Mesenchymal stem cell (in vitro differentiated cells and primary cell): ENCODE results near the gene TERT.

ENCODE experiments used
- DNase-seq: peaks from one replicate; pipeline ENCODE4 v3.0.0-alpha.2; 2013
- H2AFZ ChIP-seq: one replicate; pipeline ENCODE4 v1.6.1; 2013; ENCODE audit warnings: low read depth, mild to moderate bottlenecking, control low read depth, inconsistent platforms, low read length, moderate library complexity
- H2AK5ac ChIP-seq: 2 replicates; pipeline ENCODE4 v1.6.1; 2013; ENCODE audit warnings: low read length, moderate library complexity, mild to moderate bottlenecking, inconsistent platforms; ENCODE audit not compliant: severe bottlenecking
- H2BK120ac ChIP-seq: one replicate; pipeline ENCODE4 v1.6.1; 2013; ENCODE audit warnings: low read depth, mild to moderate bottlenecking, inconsistent platforms, low read length, moderate library complexity
- H2BK12ac ChIP-seq, 2 experiments: one replicate each; pipeline ENCODE4 v1.6.1; 2013; ENCODE audit warnings: inconsistent platforms in 2 of 2, low read length in 2 of 2, mild to moderate bottlenecking in 2 of 2, moderate library complexity in 2 of 2, control low read depth in 1 of 2
- H2BK15ac ChIP-seq: one replicate; pipeline ENCODE4 v1.6.1; 2013; ENCODE audit warnings: mild to moderate bottlenecking, low read depth, inconsistent platforms; ENCODE audit not compliant: poor library complexity, severe bottlenecking
- H2BK5ac ChIP-seq: 2 replicates; pipeline ENCODE4 v1.6.1; 2013; ENCODE audit warnings: low read depth, mild to moderate bottlenecking, low read length, control low read depth, inconsistent platforms; ENCODE audit not compliant: poor library complexity, severe bottlenecking
- H3K14ac ChIP-seq, 2 experiments: one replicate each; pipeline ENCODE4 v1.6.1; 2013; ENCODE audit warnings: inconsistent platforms in 2 of 2, low read length in 2 of 2, control low read depth in 1 of 2, mild to moderate bottlenecking in 1 of 2, moderate library complexity in 1 of 2
- H3K18ac ChIP-seq, 2 experiments: one replicate each; pipeline ENCODE4 v1.6.1; 2013; ENCODE audit warnings: inconsistent platforms in 2 of 2, low read length in 2 of 2, control low read depth in 1 of 2, low read depth in 1 of 2, mild to moderate bottlenecking in 1 of 2
- H3K23ac ChIP-seq, 2 experiments: one replicate each; pipeline ENCODE4 v1.6.1; 2013; ENCODE audit warnings: inconsistent platforms in 2 of 2, low read length in 2 of 2, mild to moderate bottlenecking in 2 of 2, moderate library complexity in 2 of 2, control low read depth in 1 of 2
- H3K27ac ChIP-seq: 2 replicates; pipeline ENCODE4 v1.5.1; 2013; ENCODE audit warnings: mild to moderate bottlenecking, moderate library complexity, low read length, control low read depth, inconsistent platforms; ENCODE audit not compliant: poor library complexity, severe bottlenecking
- H3K27me3 ChIP-seq, 2 experiments: 2 replicates each; pipeline versions ENCODE4 v1.6.1 to v1.7.0; 2013; ENCODE audit warnings: low read length in 2 of 2, mild to moderate bottlenecking in 2 of 2, moderate library complexity in 2 of 2, control low read depth in 1 of 2, inconsistent platforms in 1 of 2; ENCODE audit not compliant: control insufficient read depth in 1 of 2, insufficient read depth in 1 of 2
- H3K36me3 ChIP-seq, 2 experiments: 2 replicates each; pipeline versions ENCODE4 v1.6.1 to v1.7.0; 2013; ENCODE audit warnings: low read length in 2 of 2, control low read depth in 1 of 2, inconsistent platforms in 1 of 2, low read depth in 1 of 2, mild to moderate bottlenecking in 1 of 2; ENCODE audit not compliant: insufficient read depth in 2 of 2, control insufficient read depth in 1 of 2
- H3K4ac ChIP-seq, 2 experiments: one replicate each; pipeline ENCODE4 v1.6.1; 2013; ENCODE audit warnings: inconsistent platforms in 2 of 2, low read length in 2 of 2, mild to moderate bottlenecking in 2 of 2, moderate library complexity in 2 of 2, control low read depth in 1 of 2, low read depth in 1 of 2
- H3K4me1 ChIP-seq: 2 replicates; pipeline ENCODE4 v1.6.1; 2013; ENCODE audit warnings: low read depth, low read length, control low read depth; ENCODE audit not compliant: control insufficient read depth, insufficient read depth
- H3K4me2 ChIP-seq: 2 replicates; pipeline ENCODE4 v1.6.1; 2013; ENCODE audit warnings: low read length, mild to moderate bottlenecking, inconsistent platforms; ENCODE audit not compliant: poor library complexity, severe bottlenecking
- H3K4me3 ChIP-seq, 2 experiments: 2 replicates each; pipeline versions ENCODE4 v1.5.1 to v1.7.0; 2013; ENCODE audit warnings: low read length in 2 of 2, mild to moderate bottlenecking in 2 of 2, control low read depth in 1 of 2, low read depth in 1 of 2; ENCODE audit not compliant: insufficient read depth in 1 of 2
- H3K79me1 ChIP-seq: replicated peaks from 2 replicates; pipeline ENCODE4 v1.6.1; 2013; ENCODE audit warnings: mild to moderate bottlenecking, control low read depth, low read length, inconsistent platforms; ENCODE audit not compliant: poor library complexity, severe bottlenecking
- H3K9ac ChIP-seq: 2 replicates; pipeline ENCODE4 v1.7.0; 2013; ENCODE audit warnings: mild to moderate bottlenecking, low read length, moderate library complexity
- H3K9me3 ChIP-seq: 2 replicates; pipeline ENCODE4 v1.7.0; 2013; ENCODE audit warnings: mild to moderate bottlenecking, low read length; ENCODE audit not compliant: control insufficient read depth
- H4K8ac ChIP-seq: one replicate; pipeline ENCODE4 v1.6.1; 2013; ENCODE audit warnings: inconsistent platforms, mild to moderate bottlenecking, low read length, moderate library complexity
- H4K91ac ChIP-seq: one replicate; pipeline ENCODE4 v1.6.1; 2013; ENCODE audit warnings: mild to moderate bottlenecking, low read length, inconsistent platforms
- WGBS: methylation state at CpG from one replicate; pipeline ENCODE4 v1.1.7; 2013; ENCODE audit warnings: mixed read lengths; 5-methylcytosine and 5-hydroxymethylcytosine counted together

The TERT gene

DNA sequence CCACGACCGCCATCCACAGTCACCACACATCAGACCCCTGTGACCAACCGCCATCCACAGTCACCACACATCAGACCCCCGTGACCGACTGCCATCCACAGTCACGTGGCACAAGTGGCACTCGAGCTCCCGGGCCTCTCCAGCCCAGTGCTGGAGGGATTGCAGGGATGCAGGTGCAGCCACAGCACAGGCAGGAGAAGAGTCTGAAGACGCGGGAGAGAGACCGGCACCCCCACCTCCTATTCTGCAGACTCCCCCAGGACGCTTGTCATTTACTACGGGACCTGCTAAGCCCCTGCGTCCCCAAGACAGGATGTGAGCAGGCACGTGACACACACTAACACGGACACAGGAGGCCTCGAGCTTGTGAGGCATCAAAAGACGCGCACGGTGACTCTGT lies 21.1 kb downstream of the TERT start:
- no peaks in the 10 kb centered on the region for H3K79me1 ChIP-seq
- no peak overlapping the region for H2BK15ac ChIP-seq
- H3K4me3 ChIP-seq = no peak overlapping the region
- DNase-seq = no peak
- H3K18ac ChIP-seq = no peak overlapping the region
- no peak overlapping the region for H2BK120ac ChIP-seq
- no peaks in the 10 kb centered on the region for H3K36me3 ChIP-seq
- H3K4ac ChIP-seq = no peak overlapping the region
- no peak overlapping the region for H3K4me2 ChIP-seq
- H2BK5ac ChIP-seq = no peak overlapping the region
- peaks cover 4% of the 10 kb centered on the region for H3K9me3 ChIP-seq
- H3K23ac ChIP-seq = no peak overlapping the region
- H3K9ac ChIP-seq = no peak overlapping the region
- no peak overlapping the region for H3K27ac ChIP-seq
- no peak overlapping the region for H4K91ac ChIP-seq
- H2BK12ac ChIP-seq = no peak overlapping the region
- no peak overlapping the region for H2AFZ ChIP-seq
- no peaks in the 10 kb centered on the region for H3K27me3 ChIP-seq
- H2AK5ac ChIP-seq = no peak overlapping the region
- no peak overlapping the region for H4K8ac ChIP-seq
- H3K4me1 ChIP-seq = no peaks in the 10 kb centered on the region
- WGBS = 91% methylated on average over 17 of the region's 20 CpGs
- H3K14ac ChIP-seq = no peak overlapping the region

DNA sequence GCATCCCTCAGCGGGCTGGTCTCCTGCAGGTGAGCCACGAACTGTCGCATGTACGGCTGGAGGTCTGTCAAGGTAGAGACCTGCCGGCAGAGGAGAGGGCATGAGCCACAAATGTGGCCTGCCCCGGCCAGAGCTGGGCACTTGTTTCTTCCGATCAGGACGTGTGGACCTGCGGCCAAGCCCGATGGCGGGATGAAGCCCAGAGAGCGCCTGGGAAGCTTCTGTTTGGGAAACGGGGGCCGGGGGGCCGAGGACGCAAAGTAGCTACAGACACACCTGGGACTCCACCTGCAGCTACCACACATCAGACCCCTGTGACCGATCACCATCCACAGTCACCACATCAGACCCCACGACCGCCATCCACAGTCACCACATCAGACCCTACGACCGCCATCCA lies 22.7 kb downstream of the TERT start:
- Histone ChIP-seq H3K18ac (no peak overlapping the region), H3K36me3 (no peaks in the 10 kb centered on the region), H2BK12ac (no peak overlapping the region), H3K14ac (no peak overlapping the region), H2AK5ac (no peak overlapping the region), H2BK5ac (no peak overlapping the region), H3K4me3 (no peak overlapping the region), H3K23ac (no peak overlapping the region), H2BK120ac (no peak overlapping the region), H3K27me3 (peaks cover 0 to 2% of the 10 kb centered on the region in 2 experiments), H3K27ac (no peak overlapping the region), H4K8ac (no peak overlapping the region), H3K4me2 (no peak overlapping the region), H3K4ac (no peak overlapping the region), H3K9me3 (no peaks in the 10 kb centered on the region), H2BK15ac (no peak overlapping the region), H2AFZ (no peak overlapping the region), H3K4me1 (no peaks in the 10 kb centered on the region), H3K79me1 (no peaks in the 10 kb centered on the region), H3K9ac (no peak overlapping the region), H4K91ac (no peak overlapping the region)
- DNase-seq = no peak
- WGBS = 95% methylated on average over 10 of the region's 21 CpGs

DNA sequence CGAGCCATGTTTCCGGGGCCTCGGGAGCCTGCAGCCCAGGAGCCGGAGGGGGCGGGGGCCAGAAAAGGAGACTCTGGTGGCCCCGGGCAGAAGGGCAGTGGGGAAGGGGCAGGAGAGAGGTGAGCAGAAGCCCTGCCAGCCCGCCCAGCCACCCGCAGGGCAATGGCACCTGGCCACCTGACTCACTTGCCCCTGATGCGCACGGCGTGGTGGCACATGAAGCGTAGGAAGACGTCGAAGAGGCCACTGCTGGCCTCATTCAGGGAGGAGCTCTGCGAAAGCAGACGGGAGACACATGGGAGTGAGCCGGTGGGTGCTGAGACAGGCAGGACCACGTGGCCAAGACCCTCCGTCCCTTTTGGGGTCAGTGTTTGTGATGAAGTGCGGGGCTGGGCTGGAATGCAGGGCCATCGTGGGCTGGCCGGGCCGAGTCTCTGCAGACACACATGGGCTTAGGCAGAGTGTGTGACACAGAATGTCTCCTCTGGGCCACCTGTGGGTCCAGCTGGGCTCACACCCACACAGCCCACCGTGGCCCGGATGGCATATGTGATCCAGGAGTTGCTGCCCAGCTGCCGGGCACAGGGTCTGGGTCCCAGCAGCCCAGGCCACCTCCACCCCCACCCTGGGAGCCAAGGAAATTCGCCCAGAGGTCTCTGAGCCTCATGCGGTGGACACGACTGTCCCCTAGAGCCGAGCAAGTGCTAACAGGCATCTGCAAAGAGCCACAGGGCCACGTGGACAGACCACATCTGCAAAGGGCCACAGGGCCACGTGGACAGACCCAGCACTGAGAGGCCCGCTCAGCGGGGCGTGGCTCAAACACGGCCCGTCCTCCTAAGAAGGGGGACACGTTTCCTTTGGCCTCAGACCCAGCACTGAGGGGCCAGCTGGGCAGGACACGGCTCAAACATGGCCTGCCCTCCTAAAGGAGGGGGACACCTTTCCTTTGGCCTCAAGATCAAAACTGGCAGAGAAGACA lies 23.6 kb downstream of the TERT start:
- Histone ChIP-seq H4K8ac (no peak overlapping the region), H2AFZ (peak overlapping the region; percentile 42), H3K36me3 (no peaks in the 10 kb centered on the region), H3K18ac (no peak overlapping the region), H2BK5ac (no peak overlapping the region), H4K91ac (no peak overlapping the region), H3K14ac (peak overlapping the region in 1 of 2 experiments; percentile 48), H3K27me3 (peaks cover 0 to 2% of the 10 kb centered on the region in 2 experiments), H3K4ac (no peak overlapping the region), H2BK12ac (no peak overlapping the region), H3K23ac (no peak overlapping the region), H3K4me2 (no peak overlapping the region), H2BK15ac (no peak overlapping the region), H3K4me3 (peak overlapping the region in 1 of 2 experiments; percentile 24), H3K27ac (no peak overlapping the region), H2BK120ac (no peak overlapping the region), H3K9ac (no peak overlapping the region), H3K4me1 (no peaks in the 10 kb centered on the region), H2AK5ac (no peak overlapping the region), H3K9me3 (no peaks in the 10 kb centered on the region), H3K79me1 (no peaks in the 10 kb centered on the region)
- DNase-seq = no peak
- 90% methylated on average over 39 of the region's 39 CpGs for WGBS

DNA sequence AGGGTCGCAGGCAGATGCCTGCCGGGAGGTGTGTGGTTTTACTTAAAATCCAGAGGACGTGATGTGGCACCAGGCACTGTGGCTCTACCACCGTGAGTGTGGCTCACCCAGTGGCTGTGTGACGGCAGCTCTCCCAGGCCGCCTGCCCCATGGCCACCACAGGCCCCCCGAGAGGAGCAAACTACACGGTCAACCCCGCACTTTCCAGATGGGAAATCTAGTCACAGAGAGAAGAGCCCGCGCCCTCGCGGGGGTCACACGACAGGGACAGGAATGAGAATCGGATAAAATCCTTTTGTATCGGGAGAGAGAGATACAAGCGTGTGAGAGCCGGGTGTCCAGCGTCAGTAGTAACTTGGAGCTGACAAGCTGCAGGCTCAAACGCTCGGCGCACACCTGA lies 24.4 kb downstream of the TERT start:
- H3K18ac ChIP-seq = no peak overlapping the region
- H2BK5ac ChIP-seq = no peak overlapping the region
- H3K9me3 ChIP-seq = no peaks in the 10 kb centered on the region
- no peak overlapping the region for H3K14ac ChIP-seq
- no peak overlapping the region for H3K23ac ChIP-seq
- no peak overlapping the region for H3K4ac ChIP-seq
- no peak overlapping the region for H4K91ac ChIP-seq
- no peak overlapping the region for H2BK15ac ChIP-seq
- 96% methylated on average over 22 of the region's 22 CpGs for WGBS
- H4K8ac ChIP-seq = no peak overlapping the region
- H3K36me3 ChIP-seq = no peaks in the 10 kb centered on the region
- no peaks in the 10 kb centered on the region for H3K79me1 ChIP-seq
- no peak overlapping the region for H2BK120ac ChIP-seq
- H3K4me1 ChIP-seq = no peaks in the 10 kb centered on the region
- H3K9ac ChIP-seq = no peak overlapping the region
- H2AFZ ChIP-seq = no peak overlapping the region
- H3K27me3 ChIP-seq = peaks cover 0 to 2% of the 10 kb centered on the region in 2 experiments
- no peak overlapping the region for H3K4me2 ChIP-seq
- H3K4me3 ChIP-seq = no peak overlapping the region
- no peak overlapping the region for H2BK12ac ChIP-seq
- no peak for DNase-seq
- H2AK5ac ChIP-seq = no peak overlapping the region
- H3K27ac ChIP-seq = no peak overlapping the region
